ENCODE data around the gene ETFB.

ETFB gene

DNA sequence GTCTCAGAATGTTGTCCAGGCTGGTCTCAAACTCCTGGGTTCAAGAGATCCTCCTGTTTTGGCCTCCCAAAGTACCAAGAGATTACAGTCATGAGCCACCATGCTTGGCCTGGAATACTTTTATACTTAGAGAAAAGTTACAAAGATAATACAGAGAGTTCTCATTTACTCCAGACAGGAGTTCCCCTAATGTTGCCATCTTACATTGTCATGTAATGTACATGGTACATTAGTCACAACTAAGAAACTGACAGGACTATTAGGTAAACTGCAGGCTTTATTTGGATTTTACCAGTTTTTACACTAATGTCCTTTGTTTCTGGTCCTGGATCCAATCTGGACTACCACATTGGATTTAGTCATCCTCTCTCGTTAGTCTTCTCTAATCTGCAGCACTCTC is 26.5 kb upstream of the ETFB start:
- Histone ChIP-seq H3K4me1 (ENCODE audit: control insufficient read depth, insufficient read depth, low read length) (peaks cover 4% of the 10 kb centered on the region; the same call in 1 of the 2 replicates), H3K36me3 (ENCODE audit: control insufficient read depth in 2 of 2, insufficient read depth in 1 of 2, low read length in 2 of 2) (no peaks in the 10 kb centered on the region), H3K9me3 (ENCODE audit: control insufficient read depth, insufficient read depth, low read depth, low read length) (no peaks in the 10 kb centered on the region), H3K4me3 (ENCODE audit: low read depth, low read length) (no peak overlapping the region), H3K27ac (ENCODE audit: extremely low read depth, low read depth, low read length) (no peak overlapping the region)
- POLR2A ChIA-PET: interaction anchor here (0.7 kb wide), 1 partner anchor 38 kb away, joined by 4 read pairs; no protein-coding TSS in a partner anchor
- TF ChIP-seq SALL2 (tag by site-specific recombination; IDR thresholded peaks at IDR 0.05; ENCODE audit: borderline replicate concordance): no peak
- TF ChIP-seq, protein P1, sequence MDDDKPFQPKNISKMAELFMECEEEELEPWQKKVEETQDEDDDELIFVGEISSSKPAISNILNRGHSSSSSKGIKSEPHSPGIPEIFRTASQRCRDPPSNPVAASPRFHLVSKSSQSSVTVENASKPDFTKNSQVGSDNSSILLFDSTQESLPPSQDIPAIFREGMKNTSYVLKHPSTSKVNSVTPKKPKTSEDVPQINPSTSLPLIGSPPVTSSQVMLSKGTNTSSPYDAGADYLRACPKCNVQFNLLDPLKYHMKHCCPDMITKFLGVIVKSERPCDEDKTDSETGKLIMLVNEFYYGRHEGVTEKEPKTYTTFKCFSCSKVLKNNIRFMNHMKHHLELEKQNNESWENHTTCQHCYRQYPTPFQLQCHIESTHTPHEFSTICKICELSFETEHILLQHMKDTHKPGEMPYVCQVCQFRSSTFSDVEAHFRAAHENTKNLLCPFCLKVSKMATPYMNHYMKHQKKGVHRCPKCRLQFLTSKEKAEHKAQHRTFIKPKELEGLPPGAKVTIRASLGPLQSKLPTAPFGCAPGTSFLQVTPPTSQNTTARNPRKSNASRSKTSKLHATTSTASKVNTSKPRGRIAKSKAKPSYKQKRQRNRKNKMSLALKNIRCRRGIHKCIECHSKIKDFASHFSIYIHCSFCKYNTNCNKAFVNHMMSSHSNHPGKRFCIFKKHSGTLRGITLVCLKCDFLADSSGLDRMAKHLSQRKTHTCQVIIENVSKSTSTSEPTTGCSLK (tag by site-specific recombination; IDR thresholded peaks at IDR 0.05): no peak
- no peak for TF ChIP-seq ZBTB20 (tag by site-specific recombination; IDR thresholded peaks at IDR 0.05)
- TF ChIP-seq, protein P2, sequence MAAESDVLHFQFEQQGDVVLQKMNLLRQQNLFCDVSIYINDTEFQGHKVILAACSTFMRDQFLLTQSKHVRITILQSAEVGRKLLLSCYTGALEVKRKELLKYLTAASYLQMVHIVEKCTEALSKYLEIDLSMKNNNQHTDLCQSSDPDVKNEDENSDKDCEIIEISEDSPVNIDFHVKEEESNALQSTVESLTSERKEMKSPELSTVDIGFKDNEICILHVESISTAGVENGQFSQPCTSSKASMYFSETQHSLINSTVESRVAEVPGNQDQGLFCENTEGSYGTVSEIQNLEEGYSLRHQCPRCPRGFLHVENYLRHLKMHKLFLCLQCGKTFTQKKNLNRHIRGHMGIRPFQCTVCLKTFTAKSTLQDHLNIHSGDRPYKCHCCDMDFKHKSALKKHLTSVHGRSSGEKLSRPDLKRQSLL (tag by site-specific recombination; IDR thresholded peaks at IDR 0.05): no peak
- TF ChIP-seq, protein P3, sequence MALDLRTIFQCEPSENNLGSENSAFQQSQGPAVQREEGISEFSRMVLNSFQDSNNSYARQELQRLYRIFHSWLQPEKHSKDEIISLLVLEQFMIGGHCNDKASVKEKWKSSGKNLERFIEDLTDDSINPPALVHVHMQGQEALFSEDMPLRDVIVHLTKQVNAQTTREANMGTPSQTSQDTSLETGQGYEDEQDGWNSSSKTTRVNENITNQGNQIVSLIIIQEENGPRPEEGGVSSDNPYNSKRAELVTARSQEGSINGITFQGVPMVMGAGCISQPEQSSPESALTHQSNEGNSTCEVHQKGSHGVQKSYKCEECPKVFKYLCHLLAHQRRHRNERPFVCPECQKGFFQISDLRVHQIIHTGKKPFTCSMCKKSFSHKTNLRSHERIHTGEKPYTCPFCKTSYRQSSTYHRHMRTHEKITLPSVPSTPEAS (tag by site-specific recombination; IDR thresholded peaks at IDR 0.05): no peak
- TF ChIP-seq, protein P4, sequence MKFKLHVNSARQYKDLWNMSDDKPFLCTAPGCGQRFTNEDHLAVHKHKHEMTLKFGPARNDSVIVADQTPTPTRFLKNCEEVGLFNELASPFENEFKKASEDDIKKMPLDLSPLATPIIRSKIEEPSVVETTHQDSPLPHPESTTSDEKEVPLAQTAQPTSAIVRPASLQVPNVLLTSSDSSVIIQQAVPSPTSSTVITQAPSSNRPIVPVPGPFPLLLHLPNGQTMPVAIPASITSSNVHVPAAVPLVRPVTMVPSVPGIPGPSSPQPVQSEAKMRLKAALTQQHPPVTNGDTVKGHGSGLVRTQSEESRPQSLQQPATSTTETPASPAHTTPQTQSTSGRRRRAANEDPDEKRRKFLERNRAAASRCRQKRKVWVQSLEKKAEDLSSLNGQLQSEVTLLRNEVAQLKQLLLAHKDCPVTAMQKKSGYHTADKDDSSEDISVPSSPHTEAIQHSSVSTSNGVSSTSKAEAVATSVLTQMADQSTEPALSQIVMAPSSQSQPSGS (tag by site-specific recombination; IDR thresholded peaks at IDR 0.05; ENCODE audit: low read depth): no peak
- TF ChIP-seq, protein P5, sequence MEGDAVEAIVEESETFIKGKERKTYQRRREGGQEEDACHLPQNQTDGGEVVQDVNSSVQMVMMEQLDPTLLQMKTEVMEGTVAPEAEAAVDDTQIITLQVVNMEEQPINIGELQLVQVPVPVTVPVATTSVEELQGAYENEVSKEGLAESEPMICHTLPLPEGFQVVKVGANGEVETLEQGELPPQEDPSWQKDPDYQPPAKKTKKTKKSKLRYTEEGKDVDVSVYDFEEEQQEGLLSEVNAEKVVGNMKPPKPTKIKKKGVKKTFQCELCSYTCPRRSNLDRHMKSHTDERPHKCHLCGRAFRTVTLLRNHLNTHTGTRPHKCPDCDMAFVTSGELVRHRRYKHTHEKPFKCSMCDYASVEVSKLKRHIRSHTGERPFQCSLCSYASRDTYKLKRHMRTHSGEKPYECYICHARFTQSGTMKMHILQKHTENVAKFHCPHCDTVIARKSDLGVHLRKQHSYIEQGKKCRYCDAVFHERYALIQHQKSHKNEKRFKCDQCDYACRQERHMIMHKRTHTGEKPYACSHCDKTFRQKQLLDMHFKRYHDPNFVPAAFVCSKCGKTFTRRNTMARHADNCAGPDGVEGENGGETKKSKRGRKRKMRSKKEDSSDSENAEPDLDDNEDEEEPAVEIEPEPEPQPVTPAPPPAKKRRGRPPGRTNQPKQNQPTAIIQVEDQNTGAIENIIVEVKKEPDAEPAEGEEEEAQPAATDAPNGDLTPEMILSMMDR (tag by site-specific recombination; IDR thresholded peaks at IDR 0.05): no peak
- TF ChIP-seq OSR2 (tag by site-specific recombination; IDR thresholded peaks at IDR 0.05): no peak
- TF ChIP-seq ZNF202 (tag by site-specific recombination; IDR thresholded peaks at IDR 0.05; ENCODE audit: borderline replicate concordance): no peak
- TF ChIP-seq ZNF274 (IDR thresholded peaks at IDR 0.05; ENCODE audit: low read length): no peak
- TF ChIP-seq ZNF274 (tag by site-specific recombination; IDR thresholded peaks at IDR 0.05; ENCODE audit: borderline replicate concordance): no peak
- TF ChIP-seq, protein P6, sequence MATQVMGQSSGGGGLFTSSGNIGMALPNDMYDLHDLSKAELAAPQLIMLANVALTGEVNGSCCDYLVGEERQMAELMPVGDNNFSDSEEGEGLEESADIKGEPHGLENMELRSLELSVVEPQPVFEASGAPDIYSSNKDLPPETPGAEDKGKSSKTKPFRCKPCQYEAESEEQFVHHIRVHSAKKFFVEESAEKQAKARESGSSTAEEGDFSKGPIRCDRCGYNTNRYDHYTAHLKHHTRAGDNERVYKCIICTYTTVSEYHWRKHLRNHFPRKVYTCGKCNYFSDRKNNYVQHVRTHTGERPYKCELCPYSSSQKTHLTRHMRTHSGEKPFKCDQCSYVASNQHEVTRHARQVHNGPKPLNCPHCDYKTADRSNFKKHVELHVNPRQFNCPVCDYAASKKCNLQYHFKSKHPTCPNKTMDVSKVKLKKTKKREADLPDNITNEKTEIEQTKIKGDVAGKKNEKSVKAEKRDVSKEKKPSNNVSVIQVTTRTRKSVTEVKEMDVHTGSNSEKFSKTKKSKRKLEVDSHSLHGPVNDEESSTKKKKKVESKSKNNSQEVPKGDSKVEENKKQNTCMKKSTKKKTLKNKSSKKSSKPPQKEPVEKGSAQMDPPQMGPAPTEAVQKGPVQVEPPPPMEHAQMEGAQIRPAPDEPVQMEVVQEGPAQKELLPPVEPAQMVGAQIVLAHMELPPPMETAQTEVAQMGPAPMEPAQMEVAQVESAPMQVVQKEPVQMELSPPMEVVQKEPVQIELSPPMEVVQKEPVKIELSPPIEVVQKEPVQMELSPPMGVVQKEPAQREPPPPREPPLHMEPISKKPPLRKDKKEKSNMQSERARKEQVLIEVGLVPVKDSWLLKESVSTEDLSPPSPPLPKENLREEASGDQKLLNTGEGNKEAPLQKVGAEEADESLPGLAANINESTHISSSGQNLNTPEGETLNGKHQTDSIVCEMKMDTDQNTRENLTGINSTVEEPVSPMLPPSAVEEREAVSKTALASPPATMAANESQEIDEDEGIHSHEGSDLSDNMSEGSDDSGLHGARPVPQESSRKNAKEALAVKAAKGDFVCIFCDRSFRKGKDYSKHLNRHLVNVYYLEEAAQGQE (tag by site-specific recombination; IDR thresholded peaks at IDR 0.05): no peak
- TF ChIP-seq ZNF654 (tag by site-specific recombination; IDR thresholded peaks at IDR 0.05; ENCODE audit: low read depth): no peak
- TF ChIP-seq IKZF3 (tag by site-specific recombination; IDR thresholded peaks at IDR 0.05): no peak
- no peak for TF ChIP-seq ZNF169 (tag by site-specific recombination; IDR thresholded peaks at IDR 0.05)
- TF ChIP-seq, protein P7, sequence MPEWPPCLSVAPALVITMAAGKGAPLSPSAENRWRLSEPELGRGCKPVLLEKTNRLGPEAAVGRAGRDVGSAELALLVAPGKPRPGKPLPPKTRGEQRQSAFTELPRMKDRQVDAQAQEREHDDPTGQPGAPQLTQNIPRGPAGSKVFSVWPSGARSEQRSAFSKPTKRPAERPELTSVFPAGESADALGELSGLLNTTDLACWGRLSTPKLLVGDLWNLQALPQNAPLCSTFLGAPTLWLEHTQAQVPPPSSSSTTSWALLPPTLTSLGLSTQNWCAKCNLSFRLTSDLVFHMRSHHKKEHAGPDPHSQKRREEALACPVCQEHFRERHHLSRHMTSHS (tag by site-specific recombination; IDR thresholded peaks at IDR 0.05): no peak
- no peak for TF ChIP-seq ZNF335 (tag by site-specific recombination; conservative IDR thresholded peaks at IDR 0.05)
- TF ChIP-seq, protein P8, sequence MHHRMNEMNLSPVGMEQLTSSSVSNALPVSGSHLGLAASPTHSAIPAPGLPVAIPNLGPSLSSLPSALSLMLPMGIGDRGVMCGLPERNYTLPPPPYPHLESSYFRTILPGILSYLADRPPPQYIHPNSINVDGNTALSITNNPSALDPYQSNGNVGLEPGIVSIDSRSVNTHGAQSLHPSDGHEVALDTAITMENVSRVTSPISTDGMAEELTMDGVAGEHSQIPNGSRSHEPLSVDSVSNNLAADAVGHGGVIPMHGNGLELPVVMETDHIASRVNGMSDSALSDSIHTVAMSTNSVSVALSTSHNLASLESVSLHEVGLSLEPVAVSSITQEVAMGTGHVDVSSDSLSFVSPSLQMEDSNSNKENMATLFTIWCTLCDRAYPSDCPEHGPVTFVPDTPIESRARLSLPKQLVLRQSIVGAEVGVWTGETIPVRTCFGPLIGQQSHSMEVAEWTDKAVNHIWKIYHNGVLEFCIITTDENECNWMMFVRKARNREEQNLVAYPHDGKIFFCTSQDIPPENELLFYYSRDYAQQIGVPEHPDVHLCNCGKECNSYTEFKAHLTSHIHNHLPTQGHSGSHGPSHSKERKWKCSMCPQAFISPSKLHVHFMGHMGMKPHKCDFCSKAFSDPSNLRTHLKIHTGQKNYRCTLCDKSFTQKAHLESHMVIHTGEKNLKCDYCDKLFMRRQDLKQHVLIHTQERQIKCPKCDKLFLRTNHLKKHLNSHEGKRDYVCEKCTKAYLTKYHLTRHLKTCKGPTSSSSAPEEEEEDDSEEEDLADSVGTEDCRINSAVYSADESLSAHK (tag by site-specific recombination; IDR thresholded peaks at IDR 0.05): no peak
- CTCF ChIA-PET: no interaction called here

Data from HEK293 (cell line).